HepG2 (cell line): ENCODE results near the gene UBAC2. TPM values are rescaled to one million over a fixed set of nuclear protein-coding genes. Genes with fewer than 3 reads are reported as not detected.

ENCODE experiments used
- ASH2L ChIP-seq: fragments of 300-600, 200-600 bp; sonication (generic); IDR thresholded peaks from 2 replicates; pipeline ENCODE4 v1.7.0; 2017; ENCODE audit warnings: low read depth, mild to moderate bottlenecking, moderate library complexity, mixed read lengths, low read length; ENCODE audit not compliant: insufficient read length
- ATF7-NPFF ChIP-seq: sonication (generic); formaldehyde crosslinking; IDR thresholded peaks from 2 replicates; pipeline ENCODE4 v1.8.1; 2023; ENCODE audit warnings: mild to moderate bottlenecking, low read depth, missing genetic modification reagents, moderate library complexity
- CREM ChIP-seq, 2 experiments: sonication (generic) in 1 of 2; formaldehyde crosslinking in 1 of 2; IDR thresholded peaks; 2 replicates each; pipeline versions ENCODE4 v1.4.0 to v1.6.1; 2016 to 2020; ENCODE audit warnings: antibody characterized with exemption in 1 of 2, mild to moderate bottlenecking in 1 of 2, missing genetic modification reagents in 1 of 2
- HDAC6 ChIP-seq: fragments of 200-600 bp; sonication (generic); IDR thresholded peaks from 2 replicates; pipeline ENCODE4 v1.7.0; 2017; ENCODE audit warnings: mild to moderate bottlenecking, antibody characterized with exemption, low read length, low read depth
- POLR2AphosphoS5 ChIP-seq: IDR thresholded peaks from 2 replicates; pipeline ENCODE4 v1.6.1; 2012; ENCODE audit warnings: low read depth, low read length
- RFXAP ChIP-seq: sonication (generic); formaldehyde crosslinking; IDR thresholded peaks from 2 replicates; pipeline ENCODE4 v1.4.0; 2020; ENCODE audit warnings: missing genetic modification reagents, borderline replicate concordance
- SRSF9 ChIP-seq: fragments of 200-400 bp; formaldehyde crosslinking; IDR thresholded peaks from 2 replicates; pipeline ENCODE4 v1.6.1; 2018; ENCODE audit warnings: borderline replicate concordance, mild to moderate bottlenecking, low read depth, low read length; ENCODE audit not compliant: insufficient read depth, poor library complexity, severe bottlenecking
- SYNCRIP ChIP-seq: fragments of 200-400 bp; formaldehyde crosslinking; IDR thresholded peaks from 2 replicates; pipeline ENCODE4 v1.6.1; 2018; ENCODE audit warnings: mild to moderate bottlenecking, low read depth, low read length; ENCODE audit not compliant: insufficient read depth
- TAF15 ChIP-seq: fragments of 200-400 bp; formaldehyde crosslinking; IDR thresholded peaks from one replicate; pipeline ENCODE4 v1.6.1; 2018; ENCODE audit warnings: mild to moderate bottlenecking, low read depth, low read length; ENCODE audit not compliant: poor library complexity, severe bottlenecking
- ZBTB26 ChIP-seq: IDR thresholded peaks from 2 replicates; pipeline ENCODE4 v1.6.1; 2016; ENCODE audit warnings: missing compliant biosample characterization, missing genetic modification reagents, borderline replicate concordance
- ZFP82 ChIP-seq: sonication (generic); formaldehyde crosslinking; IDR thresholded peaks from 2 replicates; pipeline ENCODE4 v1.5.1; 2020; ENCODE audit warnings: mild to moderate bottlenecking, missing genetic modification reagents, borderline replicate concordance
- ZNF333 ChIP-seq: sonication (generic); formaldehyde crosslinking; IDR thresholded peaks from 2 replicates; pipeline ENCODE4 v1.4.0; 2020; ENCODE audit warnings: mild to moderate bottlenecking, missing genetic modification reagents, borderline replicate concordance
- polyA plus RNA-seq, 8 experiments: library from polyadenylated mRNA; depleted of rRNA in 3 of 8; stranded (reverse) in 7 of 8; unstranded in 1 of 8; fragments of >200 nt; fragmentation: Illumina TruSeq in 4 of 8; extraction: Trizol in 4 of 8; gene quantifications; 2 replicates each; pipeline versions ENCODE4 v1.2.1 to v1.2.3, GENCODE V29; 2011 to 2016; ENCODE audit warnings: low read depth in 4 of 8, missing spikeins in 1 of 8, mixed read lengths in 1 of 8; ENCODE audit not compliant: insufficient read depth in 1 of 8
- total RNA-seq, 5 experiments: library from RNA; depleted of rRNA; stranded (reverse); fragments of >200 nt; fragmentation: Illumina TruSeq; extraction: Trizol; gene quantifications; 2 replicates each; pipeline ENCODE4 v1.2.3, GENCODE V29; 2016; ENCODE audit warnings: low read depth in 1 of 5
- TF ChIP-seq, protein P1 (sequence below): sonication (generic); formaldehyde crosslinking; IDR thresholded peaks from 2 replicates; pipeline ENCODE4 v1.5.1; 2020; ENCODE audit warnings: mild to moderate bottlenecking, missing genetic modification reagents, moderate library complexity
- TF ChIP-seq, protein P2 (sequence below): sonication (generic); formaldehyde crosslinking; IDR thresholded peaks from 2 replicates; pipeline ENCODE4 v1.5.0; 2020; ENCODE audit warnings: missing genetic modification reagents, mild to moderate bottlenecking, borderline replicate concordance
- TF ChIP-seq, protein P3 (sequence below): sonication (generic); formaldehyde crosslinking; IDR thresholded peaks from 2 replicates; pipeline ENCODE4 v1.4.0; 2020; ENCODE audit warnings: missing genetic modification reagents
- TF ChIP-seq, protein P4 (sequence below): sonication (generic); formaldehyde crosslinking; IDR thresholded peaks from 2 replicates; pipeline ENCODE4 v1.4.0; 2020; ENCODE audit warnings: missing genetic modification reagents

Gene UBAC2
- total and polyA plus RNA-seq, 2 of the 13 experiments (the other 11 are each of a cell fraction or from before 2014, with no cell fraction given) = 61.3 to 80.8 TPM

DNA sequence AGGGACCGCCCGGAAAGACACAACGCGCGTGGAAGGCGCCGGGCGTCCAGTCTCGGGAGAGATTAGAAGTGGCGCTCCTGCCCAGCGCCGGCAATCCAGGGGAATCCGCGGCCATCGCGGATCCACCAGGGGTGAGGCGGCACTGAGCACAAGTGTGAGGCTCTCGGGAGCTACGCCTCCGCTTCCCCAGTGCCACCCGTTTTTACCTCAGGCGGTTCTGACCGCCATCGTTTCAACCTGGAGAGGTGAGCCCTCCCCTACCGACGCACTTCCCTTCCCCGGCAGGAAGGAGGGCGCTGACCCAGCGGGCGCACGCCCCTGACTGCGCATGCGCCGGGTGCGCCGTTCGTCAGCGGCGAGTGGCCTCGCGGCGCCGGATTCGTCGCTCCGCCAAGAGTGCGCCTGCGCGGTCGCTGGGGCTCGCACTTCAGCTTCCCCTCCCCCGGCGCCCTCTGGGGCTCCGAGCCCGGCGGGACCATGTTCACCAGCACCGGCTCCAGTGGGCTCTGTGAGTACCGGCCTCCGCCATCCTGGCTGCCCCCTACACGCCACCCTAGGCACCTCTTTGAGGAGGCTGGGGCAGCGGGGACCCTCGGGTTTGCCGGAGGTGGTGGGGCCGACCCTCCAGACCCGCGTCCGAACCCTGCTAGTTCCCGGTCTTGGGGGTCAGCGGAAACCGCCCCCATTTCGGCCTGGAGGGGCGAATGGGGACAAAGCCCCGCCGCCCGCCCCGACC lies at the start of gene UBAC2 (continued):
- TF ChIP-seq, protein P1, sequence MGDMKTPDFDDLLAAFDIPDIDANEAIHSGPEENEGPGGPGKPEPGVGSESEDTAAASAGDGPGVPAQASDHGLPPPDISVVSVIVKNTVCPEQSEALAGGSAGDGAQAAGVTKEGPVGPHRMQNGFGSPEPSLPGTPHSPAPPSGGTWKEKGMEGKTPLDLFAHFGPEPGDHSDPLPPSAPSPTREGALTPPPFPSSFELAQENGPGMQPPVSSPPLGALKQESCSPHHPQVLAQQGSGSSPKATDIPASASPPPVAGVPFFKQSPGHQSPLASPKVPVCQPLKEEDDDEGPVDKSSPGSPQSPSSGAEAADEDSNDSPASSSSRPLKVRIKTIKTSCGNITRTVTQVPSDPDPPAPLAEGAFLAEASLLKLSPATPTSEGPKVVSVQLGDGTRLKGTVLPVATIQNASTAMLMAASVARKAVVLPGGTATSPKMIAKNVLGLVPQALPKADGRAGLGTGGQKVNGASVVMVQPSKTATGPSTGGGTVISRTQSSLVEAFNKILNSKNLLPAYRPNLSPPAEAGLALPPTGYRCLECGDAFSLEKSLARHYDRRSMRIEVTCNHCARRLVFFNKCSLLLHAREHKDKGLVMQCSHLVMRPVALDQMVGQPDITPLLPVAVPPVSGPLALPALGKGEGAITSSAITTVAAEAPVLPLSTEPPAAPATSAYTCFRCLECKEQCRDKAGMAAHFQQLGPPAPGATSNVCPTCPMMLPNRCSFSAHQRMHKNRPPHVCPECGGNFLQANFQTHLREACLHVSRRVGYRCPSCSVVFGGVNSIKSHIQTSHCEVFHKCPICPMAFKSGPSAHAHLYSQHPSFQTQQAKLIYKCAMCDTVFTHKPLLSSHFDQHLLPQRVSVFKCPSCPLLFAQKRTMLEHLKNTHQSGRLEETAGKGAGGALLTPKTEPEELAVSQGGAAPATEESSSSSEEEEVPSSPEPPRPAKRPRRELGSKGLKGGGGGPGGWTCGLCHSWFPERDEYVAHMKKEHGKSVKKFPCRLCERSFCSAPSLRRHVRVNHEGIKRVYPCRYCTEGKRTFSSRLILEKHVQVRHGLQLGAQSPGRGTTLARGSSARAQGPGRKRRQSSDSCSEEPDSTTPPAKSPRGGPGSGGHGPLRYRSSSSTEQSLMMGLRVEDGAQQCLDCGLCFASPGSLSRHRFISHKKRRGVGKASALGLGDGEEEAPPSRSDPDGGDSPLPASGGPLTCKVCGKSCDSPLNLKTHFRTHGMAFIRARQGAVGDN (CRISPR knock-in tag) = peak; percentile 76
- TF ChIP-seq SYNCRIP (no peak), CREM (IDR thresholded peaks at IDR 0.05) (peak; percentile 39; the same call in 1 of the 2 replicates), CREM (CRISPR knock-in tag; IDR thresholded peaks at IDR 0.05) (no peak), TAF15 (no peak), ZNF333 (CRISPR knock-in tag) (peak; percentile 30), RFXAP (CRISPR knock-in tag) (no peak; the same call in none of the 2 replicates), ZBTB26 (peak; percentile 16), ATF7-NPFF (CRISPR knock-in tag) (peak; percentile 86), HDAC6 (no peak), ZFP82 (peak; percentile 86), ASH2L (peak; percentile 26), POLR2AphosphoS5 (peak; percentile 97), SRSF9 (no peak)
- TF ChIP-seq, protein P2, sequence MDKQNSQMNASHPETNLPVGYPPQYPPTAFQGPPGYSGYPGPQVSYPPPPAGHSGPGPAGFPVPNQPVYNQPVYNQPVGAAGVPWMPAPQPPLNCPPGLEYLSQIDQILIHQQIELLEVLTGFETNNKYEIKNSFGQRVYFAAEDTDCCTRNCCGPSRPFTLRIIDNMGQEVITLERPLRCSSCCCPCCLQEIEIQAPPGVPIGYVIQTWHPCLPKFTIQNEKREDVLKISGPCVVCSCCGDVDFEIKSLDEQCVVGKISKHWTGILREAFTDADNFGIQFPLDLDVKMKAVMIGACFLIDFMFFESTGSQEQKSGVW (CRISPR knock-in tag) = no peak
- TF ChIP-seq, protein P3, sequence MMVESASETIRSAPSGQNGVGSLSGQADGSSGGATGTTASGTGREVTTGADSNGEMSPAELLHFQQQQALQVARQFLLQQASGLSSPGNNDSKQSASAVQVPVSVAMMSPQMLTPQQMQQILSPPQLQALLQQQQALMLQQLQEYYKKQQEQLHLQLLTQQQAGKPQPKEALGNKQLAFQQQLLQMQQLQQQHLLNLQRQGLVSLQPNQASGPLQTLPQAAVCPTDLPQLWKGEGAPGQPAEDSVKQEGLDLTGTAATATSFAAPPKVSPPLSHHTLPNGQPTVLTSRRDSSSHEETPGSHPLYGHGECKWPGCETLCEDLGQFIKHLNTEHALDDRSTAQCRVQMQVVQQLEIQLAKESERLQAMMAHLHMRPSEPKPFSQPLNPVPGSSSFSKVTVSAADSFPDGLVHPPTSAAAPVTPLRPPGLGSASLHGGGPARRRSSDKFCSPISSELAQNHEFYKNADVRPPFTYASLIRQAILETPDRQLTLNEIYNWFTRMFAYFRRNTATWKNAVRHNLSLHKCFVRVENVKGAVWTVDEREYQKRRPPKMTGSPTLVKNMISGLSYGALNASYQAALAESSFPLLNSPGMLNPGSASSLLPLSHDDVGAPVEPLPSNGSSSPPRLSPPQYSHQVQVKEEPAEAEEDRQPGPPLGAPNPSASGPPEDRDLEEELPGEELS (CRISPR knock-in tag) = no peak
- TF ChIP-seq, protein P4, sequence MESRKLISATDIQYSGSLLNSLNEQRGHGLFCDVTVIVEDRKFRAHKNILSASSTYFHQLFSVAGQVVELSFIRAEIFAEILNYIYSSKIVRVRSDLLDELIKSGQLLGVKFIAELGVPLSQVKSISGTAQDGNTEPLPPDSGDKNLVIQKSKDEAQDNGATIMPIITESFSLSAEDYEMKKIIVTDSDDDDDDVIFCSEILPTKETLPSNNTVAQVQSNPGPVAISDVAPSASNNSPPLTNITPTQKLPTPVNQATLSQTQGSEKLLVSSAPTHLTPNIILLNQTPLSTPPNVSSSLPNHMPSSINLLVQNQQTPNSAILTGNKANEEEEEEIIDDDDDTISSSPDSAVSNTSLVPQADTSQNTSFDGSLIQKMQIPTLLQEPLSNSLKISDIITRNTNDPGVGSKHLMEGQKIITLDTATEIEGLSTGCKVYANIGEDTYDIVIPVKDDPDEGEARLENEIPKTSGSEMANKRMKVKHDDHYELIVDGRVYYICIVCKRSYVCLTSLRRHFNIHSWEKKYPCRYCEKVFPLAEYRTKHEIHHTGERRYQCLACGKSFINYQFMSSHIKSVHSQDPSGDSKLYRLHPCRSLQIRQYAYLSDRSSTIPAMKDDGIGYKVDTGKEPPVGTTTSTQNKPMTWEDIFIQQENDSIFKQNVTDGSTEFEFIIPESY (CRISPR knock-in tag) = no peak
